Astrocyte (in vitro differentiated cells and primary cell): ENCODE measurements around the gene FHAD1.

ENCODE experiments used
- EZH2 ChIP-seq: IDR thresholded peaks from 2 replicates; pipeline ENCODE4 v1.6.1; 2012; ENCODE audit warnings: mild to moderate bottlenecking, low read length, inconsistent platforms; ENCODE audit not compliant: insufficient read depth
- TF ChIP-seq, protein P1 (sequence below): IDR thresholded peaks from 2 replicates; pipeline ENCODE4 v1.5.1; 2011; ENCODE audit warnings: low read depth, mild to moderate bottlenecking, inconsistent platforms, low read length, moderate library complexity; ENCODE audit not compliant: insufficient read depth

DNA sequence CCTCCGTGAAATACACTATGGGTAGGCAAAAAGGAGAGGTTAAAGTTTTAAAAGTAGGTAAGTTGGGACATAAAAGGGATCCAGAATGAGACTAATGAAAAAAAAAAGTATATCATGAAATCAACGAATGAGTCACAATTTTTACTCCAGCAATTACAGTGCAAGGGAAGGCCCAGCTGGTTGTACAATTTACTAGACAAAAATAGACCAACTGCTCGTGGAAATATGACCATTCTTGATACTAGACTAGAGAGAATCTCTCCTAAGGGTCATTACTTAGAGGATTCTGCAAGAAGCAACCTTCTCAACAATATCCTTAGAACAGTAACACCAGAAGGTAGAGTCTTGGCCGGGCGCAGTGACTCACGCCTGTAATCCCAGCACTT is 107.5 kb downstream of the FHAD1 start:
- TF ChIP-seq, protein P1, sequence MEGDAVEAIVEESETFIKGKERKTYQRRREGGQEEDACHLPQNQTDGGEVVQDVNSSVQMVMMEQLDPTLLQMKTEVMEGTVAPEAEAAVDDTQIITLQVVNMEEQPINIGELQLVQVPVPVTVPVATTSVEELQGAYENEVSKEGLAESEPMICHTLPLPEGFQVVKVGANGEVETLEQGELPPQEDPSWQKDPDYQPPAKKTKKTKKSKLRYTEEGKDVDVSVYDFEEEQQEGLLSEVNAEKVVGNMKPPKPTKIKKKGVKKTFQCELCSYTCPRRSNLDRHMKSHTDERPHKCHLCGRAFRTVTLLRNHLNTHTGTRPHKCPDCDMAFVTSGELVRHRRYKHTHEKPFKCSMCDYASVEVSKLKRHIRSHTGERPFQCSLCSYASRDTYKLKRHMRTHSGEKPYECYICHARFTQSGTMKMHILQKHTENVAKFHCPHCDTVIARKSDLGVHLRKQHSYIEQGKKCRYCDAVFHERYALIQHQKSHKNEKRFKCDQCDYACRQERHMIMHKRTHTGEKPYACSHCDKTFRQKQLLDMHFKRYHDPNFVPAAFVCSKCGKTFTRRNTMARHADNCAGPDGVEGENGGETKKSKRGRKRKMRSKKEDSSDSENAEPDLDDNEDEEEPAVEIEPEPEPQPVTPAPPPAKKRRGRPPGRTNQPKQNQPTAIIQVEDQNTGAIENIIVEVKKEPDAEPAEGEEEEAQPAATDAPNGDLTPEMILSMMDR, result no peak
- TF ChIP-seq EZH2, result no peak
